Stimulated activated CD4-positive, alpha-beta T cell treated with anti-CD3 and anti-CD28 coated beads, Interleukin-4, amount 100 ng/mL, for 48 hours (primary cell): ENCODE data around the gene MYRF.

Experiments
- DNase-seq, 2 donors: peaks; one replicate each; pipeline ENCODE4 v3.0.0-alpha.2; 2020; ENCODE audit warnings: low read depth in 2 of 2

MYRF gene

GRCh38 chr11:61752117-61752924 is at the start of gene MYRF:
Gene MYRF, plus strand, starts transcription at chr11:61752636. Its CDS starts 109 bp downstream, at chr11:61752745.
- DNase-seq: peak; percentile 29 to 54

DNA sequence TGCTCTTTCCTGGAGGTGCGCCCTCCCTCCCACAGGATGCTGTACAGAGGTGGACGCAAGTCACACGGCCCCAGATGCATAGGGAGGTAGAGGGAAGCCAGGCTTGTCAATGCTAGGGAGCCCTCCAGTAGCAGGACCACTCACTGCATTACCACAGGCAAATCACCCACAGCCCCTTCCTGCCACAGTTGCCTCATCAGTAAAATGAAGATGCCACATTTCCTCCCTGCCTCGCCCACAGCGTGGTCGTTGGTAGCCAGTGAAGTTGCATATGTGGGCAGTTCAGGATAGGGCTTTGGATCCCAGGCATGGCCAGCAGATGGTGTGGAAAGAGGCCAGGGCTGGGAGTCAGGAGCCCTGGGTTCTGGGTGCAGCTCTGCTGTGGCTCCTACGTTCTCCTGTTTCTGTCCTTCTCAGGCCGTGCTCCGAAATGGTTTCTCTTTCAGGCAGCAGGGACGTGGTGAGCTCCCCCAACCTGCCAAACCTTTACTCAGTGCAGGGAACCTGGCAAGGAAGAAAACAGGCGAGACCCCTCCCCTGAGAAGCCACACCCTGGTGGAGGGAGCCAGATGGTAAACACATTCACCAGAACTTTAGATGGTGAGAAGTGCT is 49.6 kb upstream of the MYRF start:
- DNase-seq: no peak

- no peak for DNase-seq
Observed at GRCh38 chr11:61704838-61705237, 47.6 kb upstream of the MYRF start.

DNA sequence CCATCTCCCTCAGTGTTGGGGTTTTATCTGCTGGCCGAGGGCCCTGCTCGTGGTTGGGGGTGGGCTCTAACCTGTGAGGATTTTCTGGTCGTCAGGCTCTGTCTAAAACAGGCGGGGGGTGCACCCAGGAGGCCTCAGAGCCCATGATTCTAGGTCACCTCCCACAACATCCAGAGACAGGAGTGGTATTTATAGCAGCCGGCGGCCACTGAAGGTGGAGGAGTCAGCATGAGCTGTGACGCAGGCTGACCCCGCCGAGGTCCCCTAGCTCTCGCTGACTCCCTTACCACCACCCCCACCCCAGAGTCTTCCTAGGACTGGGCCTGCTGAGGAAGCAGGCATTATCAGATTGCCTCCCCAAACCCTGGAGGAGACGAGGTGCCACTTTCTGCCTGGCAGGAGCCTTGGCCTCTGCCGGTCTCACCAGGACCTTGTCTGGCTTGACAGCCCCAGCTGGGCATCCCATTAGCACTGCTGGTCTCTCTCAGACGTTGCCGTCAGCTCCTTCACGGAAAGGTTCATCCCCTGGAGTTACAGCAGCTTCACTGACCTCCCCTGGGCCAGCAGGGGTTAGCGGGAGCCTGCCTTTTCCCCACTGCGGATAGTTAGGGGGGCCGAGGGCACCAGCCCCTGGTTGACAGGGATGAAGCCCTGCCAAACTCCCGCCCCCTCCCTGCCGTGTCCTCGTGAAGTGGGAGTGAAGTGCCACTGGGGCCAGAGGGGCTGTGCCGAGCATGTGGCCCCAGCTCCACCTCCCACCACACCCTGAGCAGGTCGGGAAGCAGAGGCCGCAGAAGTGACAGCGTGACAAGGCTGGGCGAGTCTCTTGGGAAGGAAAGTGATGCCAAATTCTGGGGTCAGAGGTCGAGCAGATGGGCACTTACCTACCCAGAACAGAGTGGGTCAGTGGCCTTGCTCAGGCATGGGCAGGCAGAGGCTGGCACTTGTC is 45.7 kb upstream of the MYRF start:
- no peak for DNase-seq

DNA sequence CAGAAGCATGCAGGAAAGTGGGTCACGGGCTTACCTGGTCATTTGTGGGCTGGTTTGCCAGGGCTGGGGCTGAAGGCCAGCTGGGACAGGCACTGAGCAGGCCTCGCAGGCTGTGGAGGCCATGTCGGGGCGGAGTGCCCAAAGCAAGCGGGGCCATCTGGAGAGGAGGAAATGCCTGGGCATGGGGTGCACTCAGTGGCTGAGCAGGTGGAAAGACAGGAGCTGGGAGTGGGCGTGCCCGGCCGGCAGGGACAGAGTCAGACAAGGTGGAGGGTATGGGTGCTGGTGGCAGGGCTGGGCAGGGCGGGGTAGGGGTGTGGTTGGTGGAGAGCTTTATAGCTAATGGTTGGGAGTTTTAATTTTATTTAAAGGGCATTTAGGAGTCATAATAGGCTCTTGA is 44.9 kb upstream of the MYRF start:
- no peak for DNase-seq

- no peak for DNase-seq
Observed at GRCh38 chr11:61709110-61709509, 43.3 kb upstream of the MYRF start.

- no peak for DNase-seq
Observed at GRCh38 chr11:61709572-61709971, 42.9 kb upstream of the MYRF start.

DNA sequence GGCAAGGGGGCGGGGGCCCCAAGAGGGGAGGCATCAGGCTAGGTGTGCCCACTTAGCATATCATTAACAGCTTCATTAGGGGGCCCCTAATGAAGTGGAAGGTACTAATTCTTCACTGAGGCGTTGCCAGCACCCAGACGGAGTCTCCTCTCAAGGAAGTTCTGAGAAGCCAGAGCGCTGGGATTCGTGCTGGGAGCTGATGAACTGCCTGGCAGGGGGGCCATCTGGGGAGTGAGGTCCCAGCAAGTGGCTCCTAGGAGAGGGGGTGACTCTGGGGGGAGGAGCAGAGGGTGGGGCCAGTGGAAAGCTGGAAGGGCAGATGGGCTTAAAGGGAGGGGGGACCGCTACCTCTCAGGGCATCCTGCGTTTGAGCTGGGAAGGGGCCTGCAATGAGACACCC is 42.4 kb upstream of the MYRF start:
- DNase-seq: no peak

DNA sequence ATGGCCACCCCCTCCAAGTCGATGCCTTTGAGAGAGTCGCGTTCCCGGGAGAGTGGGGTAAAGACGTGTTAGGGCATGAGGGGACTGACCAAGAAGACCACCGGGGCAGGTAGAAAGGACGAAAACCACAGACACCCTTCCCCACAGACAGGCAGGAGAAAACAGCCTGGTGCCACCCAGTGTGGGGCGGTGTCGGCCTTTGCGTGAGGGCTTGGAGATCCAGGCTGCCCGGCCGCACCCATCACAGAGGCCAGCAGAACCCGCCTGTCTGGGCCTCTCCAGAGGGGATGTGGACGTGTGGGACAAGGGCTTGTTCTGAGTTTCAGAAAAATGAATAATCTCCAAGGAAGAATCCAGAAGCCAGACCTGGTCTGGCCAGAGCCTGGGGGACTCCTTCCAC is 41.4 kb upstream of the MYRF start:
- no peak for DNase-seq

DNA sequence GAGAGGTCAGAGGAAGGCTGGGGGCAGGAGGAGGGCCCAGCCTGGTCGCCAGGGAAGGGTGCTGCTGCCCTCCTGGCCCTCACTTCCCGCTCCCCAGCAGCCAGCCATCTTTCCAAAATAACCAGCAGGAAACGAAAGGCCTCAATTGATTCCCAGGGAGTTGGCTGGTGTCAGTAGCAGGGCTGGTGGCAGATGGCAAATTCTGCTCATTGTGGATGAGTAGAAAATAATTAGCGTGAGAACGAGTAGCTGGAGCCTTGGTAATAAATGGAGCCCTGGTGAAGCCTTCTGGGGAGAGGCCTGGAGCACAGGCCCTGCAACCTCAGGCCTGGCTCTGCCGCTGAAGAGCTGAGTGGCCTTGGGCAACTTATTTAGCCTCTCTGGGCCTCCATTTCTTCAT is 40.9 kb upstream of the MYRF start:
- DNase-seq: no peak

DNA sequence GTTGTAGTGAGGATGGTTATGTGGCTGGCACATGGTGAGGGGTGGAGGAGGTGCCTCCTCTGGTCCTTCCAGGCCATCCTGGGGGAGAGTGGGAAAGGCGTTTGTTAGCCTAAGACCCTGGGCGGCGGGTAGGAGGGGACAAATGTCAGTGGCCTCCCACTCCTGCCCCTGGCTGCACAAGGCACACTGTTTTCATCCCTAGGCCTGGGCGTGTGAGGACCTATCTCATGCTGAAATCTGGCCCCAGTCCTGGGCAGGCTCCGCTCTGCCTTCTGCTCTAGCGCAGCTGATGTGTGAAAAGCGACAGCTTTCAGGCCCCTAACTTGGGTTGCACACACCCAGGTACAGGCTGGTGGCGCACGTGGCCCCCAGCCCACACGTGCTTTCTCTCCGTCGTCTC is 40.1 kb upstream of the MYRF start:
- DNase-seq: no peak

GRCh38 chr11:61712846-61713245 is 39.6 kb upstream of the MYRF start:
- DNase-seq: no peak

- no peak for DNase-seq
Observed at GRCh38 chr11:61713464-61713863, 39.0 kb upstream of the MYRF start.

- DNase-seq: no peak
Observed at GRCh38 chr11:61713906-61714305, 38.5 kb upstream of the MYRF start.

- DNase-seq: no peak
Observed at GRCh38 chr11:61714316-61714715, 38.1 kb upstream of the MYRF start.

GRCh38 chr11:61714916-61715315 is 37.5 kb upstream of the MYRF start:
- no peak for DNase-seq

GRCh38 chr11:61715867-61716266 is 36.6 kb upstream of the MYRF start:
- DNase-seq: no peak

- DNase-seq: no peak
Observed at GRCh38 chr11:61716478-61717285, 35.8 kb upstream of the MYRF start.

GRCh38 chr11:61717286-61718033 is 35.0 kb upstream of the MYRF start:
- DNase-seq: no peak

DNA sequence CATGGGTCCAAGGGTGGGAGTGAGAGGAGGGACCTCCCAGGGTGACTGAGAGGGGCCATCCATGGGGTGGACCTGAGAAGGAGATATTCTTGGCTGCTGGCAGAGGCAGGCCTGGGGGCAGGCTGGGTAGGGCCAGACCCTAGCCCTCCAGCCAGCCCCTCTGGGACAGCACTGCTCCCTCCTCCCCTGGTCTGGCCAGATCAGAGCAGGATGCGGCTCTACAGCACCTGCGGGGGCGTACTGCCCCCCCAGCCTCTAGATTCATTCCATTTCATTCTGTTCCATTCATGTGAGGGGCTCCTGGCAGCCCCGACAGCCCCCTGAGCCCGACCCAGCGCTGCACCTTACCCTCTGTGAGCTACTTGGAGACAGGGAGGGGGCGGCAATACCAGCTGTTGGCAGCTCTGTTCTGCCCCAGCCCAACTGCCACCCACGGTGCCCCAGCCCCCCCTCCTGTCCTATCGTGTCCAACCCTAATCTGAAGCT is 34.3 kb upstream of the MYRF start:
- no peak for DNase-seq
